ENCODE data around the gene STK38L. TPM values are rescaled to one million over a fixed set of nuclear protein-coding genes. Genes with fewer than 3 reads are reported as not detected.

The STK38L gene
- 10 to 100 TPM; 17.5 to 28.0 TPM for total RNA-seq

DNA sequence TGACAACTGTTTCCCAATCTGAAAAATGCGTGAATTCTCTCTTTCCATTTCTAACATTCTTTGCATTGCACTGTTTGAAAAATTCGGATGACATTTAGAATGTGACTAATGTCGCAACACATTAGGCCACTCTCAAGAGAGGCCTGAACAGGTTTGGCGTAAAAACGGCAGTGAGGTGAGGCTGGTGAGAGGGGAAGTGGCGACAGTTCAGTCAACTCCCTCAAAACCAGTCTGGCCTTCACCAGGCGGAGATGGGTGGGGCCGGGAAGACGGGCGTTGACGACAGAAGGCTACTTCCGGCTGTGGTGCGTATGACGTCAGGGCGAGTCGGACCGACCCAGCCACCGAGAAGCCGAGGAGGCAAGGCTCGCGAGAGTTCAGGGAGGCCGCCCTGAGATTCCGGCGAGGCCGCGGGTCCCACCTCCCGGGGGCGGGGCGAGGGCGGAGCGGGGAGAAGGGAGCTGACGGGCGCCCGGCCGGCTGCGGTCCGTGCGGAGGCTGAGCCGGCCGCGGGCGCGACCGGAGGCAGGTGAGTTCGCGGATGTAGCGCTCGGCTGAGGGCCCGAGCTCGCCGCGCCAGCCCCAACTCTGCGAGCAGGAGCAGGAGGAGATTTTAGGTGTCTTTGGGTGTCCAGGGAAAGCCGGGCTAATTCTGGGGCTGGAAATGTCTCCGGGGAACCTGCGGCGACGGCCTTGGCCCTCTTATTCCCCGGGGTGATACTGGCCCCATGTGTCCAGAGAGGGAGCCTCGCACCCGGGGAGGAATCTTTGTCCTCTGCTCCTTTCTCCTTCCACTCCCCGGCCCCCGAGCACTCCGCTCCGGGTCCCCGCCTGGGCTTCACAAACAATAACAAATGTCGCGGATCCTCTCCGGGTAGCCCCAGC is at the start of gene STK38L:
Gene STK38L (plus strand): TSS at position 483 of the 885 bp plus-strand sequence. CDS start 53,435 bp downstream, outside the sequence.
- Histone ChIP-seq H3K4me1 (peaks cover 22% of the 10 kb centered on the region), H3K27ac (peak within 1 kb of the TSS; percentile 68 to 84 (median 82)), H3K36me3 (replicated peaks in 1 of 2; ENCODE audit: insufficient read depth in 1 of 2, low read depth in 2 of 2) (no peaks in the 10 kb centered on the region), H3K27me3 (no peaks in the 10 kb centered on the region), H3K9me3 (no peaks in the 10 kb centered on the region), H3K4me3 (peak within 1 kb of the TSS; percentile 65 to 78)
- TF ChIP-seq POLR2A (IDR thresholded peaks at IDR 0.05), result peak; percentile 92 to 94 (median 93)
- TF ChIP-seq, protein P1, sequence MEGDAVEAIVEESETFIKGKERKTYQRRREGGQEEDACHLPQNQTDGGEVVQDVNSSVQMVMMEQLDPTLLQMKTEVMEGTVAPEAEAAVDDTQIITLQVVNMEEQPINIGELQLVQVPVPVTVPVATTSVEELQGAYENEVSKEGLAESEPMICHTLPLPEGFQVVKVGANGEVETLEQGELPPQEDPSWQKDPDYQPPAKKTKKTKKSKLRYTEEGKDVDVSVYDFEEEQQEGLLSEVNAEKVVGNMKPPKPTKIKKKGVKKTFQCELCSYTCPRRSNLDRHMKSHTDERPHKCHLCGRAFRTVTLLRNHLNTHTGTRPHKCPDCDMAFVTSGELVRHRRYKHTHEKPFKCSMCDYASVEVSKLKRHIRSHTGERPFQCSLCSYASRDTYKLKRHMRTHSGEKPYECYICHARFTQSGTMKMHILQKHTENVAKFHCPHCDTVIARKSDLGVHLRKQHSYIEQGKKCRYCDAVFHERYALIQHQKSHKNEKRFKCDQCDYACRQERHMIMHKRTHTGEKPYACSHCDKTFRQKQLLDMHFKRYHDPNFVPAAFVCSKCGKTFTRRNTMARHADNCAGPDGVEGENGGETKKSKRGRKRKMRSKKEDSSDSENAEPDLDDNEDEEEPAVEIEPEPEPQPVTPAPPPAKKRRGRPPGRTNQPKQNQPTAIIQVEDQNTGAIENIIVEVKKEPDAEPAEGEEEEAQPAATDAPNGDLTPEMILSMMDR (IDR thresholded peaks at IDR 0.05), result peak in 4 of 7 experiments; percentile 9 to 45 (median 28)
- intact Hi-C loops (cut with DNase I), result no loop called here
- ATAC-seq, result peak; percentile 99
- peak; percentile 98 for DNase-seq
- 3 to 10% methylated on average over 29 to 69 of the region's 69 CpGs for whole genome bisulfite sequencing, 2 donors

DNA sequence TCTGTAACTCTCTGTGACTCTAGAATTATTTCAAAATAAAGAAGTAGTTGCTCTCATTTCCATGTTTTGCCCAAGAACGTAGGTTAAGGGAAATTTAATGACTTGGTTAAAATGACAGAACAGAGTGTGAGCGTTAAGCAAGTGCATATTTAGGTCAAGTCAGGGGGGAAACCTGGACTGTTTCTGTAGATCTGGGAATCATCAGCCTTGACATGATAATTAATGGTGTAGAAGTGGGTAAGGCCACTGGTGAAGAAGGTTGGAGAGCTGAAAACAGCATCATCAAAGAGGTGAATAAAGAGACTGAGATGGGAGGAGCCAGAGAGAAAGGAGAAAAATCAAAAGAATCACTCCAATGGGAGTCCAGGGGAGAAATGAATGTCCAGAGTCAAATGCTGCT is 49.4 kb upstream of the STK38L start:
- Histone ChIP-seq H3K27ac (no peak overlapping the region), H3K4me3 (no peak overlapping the region), H3K4me1 (peaks cover 26% of the 10 kb centered on the region), H3K36me3 (replicated peaks in 1 of 2; ENCODE audit: insufficient read depth in 1 of 2, low read depth in 2 of 2) (no peaks in the 10 kb centered on the region), H3K27me3 (no peaks in the 10 kb centered on the region), H3K9me3 (no peaks in the 10 kb centered on the region)
- intact Hi-C loops (cut with DNase I), result no loop called here
- DNase-seq (no peak), ATAC-seq (no peak)
- no peak for TF ChIP-seq POLR2A (IDR thresholded peaks at IDR 0.05)
- TF ChIP-seq, protein P1 (IDR thresholded peaks at IDR 0.05), result no peak
- 70 to 85% methylated on average over 2 of the region's 2 CpGs for WGBS, 2 donors

DNA sequence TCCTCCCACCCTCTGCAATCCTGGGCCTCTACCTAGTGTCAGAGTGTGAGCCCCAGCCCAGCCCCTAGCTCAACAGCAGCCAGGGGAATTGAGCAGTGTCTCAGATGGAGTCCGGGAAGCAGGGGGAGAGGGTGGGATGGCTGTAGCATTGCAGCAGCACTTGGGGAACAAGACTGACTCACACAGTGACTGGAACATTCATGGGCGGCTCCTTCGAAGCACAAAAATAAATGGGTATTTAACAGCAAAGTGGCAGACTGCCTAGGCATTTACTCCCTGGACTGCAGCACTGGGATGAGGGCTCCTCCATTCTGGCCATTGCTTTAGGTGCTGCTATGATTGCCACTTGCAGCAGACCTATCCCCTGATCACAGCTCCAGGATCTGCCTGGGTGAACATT is 46.0 kb upstream of the STK38L start:
- DNase-seq (peak in 1 of 4 donors; percentile 7), ATAC-seq (no peak)
- Histone ChIP-seq H3K27ac (no peak overlapping the region), H3K9me3 (no peaks in the 10 kb centered on the region), H3K4me3 (no peak overlapping the region), H3K27me3 (no peaks in the 10 kb centered on the region), H3K4me1 (peaks cover 8% of the 10 kb centered on the region), H3K36me3 (replicated peaks in 1 of 2; ENCODE audit: insufficient read depth in 1 of 2, low read depth in 2 of 2) (no peaks in the 10 kb centered on the region)
- intact Hi-C loops (cut with DNase I), result no loop called here
- WGBS, 2 donors, result 71 to 83% methylated on average over 3 of the region's 3 CpGs
- no peak for TF ChIP-seq POLR2A (IDR thresholded peaks at IDR 0.05)
- TF ChIP-seq, protein P1 (IDR thresholded peaks at IDR 0.05), result no peak

DNA sequence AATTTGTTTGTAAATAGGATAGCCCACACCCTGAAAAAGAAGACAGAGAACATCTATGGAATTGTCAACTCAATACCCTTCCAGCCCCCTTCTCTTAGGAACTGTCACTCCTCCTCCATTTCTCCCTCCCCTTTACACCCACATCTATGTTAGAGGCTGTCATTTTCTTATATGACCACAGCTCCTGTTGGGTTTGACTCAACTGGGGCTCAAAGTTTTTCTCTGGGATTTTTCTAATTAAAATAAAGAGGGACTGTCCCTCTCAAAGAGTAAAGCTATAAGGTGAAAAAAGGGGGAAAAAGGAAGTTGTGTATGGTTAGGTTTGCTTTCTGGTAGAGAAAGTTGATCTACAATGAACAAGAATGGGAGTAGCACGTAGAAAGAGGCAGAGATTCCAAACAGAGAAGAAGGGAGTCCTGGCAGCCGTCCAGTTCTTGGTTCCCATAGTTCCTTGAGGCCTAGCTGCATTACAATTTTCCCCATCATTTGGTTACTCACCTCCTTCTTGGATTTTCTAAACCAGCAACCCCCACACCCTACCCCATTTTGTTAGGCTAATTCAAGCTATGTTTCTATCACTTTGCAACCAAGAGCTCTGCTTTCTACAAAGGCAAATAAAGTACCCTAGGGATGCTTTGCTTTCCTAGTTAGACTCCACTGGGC is 44.3 kb upstream of the STK38L start:
- no peaks in the 10 kb centered on the region for H3K4me1 ChIP-seq
- H3K27me3 ChIP-seq, result no peaks in the 10 kb centered on the region
- ATAC-seq (no peak), DNase-seq (no peak)
- 58 to 60% methylated on average over 2 of the region's 2 CpGs for WGBS, 2 donors
- no peak overlapping the region for H3K4me3 ChIP-seq
- no peaks in the 10 kb centered on the region for H3K36me3 ChIP-seq (replicated peaks in 1 of 2; ENCODE audit: insufficient read depth in 1 of 2, low read depth in 2 of 2)
- H3K9me3 ChIP-seq, result no peaks in the 10 kb centered on the region
- intact Hi-C loops (cut with DNase I), result no loop called here
- TF ChIP-seq, protein P1 (IDR thresholded peaks at IDR 0.05), result no peak
- TF ChIP-seq POLR2A (IDR thresholded peaks at IDR 0.05), result no peak
- H3K27ac ChIP-seq, result no peak overlapping the region
